Astrocyte (in vitro differentiated cells and primary cell): ENCODE data around the gene ZNF346. TPM values are rescaled to one million over a fixed set of nuclear protein-coding genes. Genes with fewer than 3 reads are reported as not detected.

Experiments
- DNase-seq: peaks from one replicate; pipeline ENCODE4 v3.0.0-alpha.2; 2010; ENCODE audit warnings: low read depth
- FAIRE-seq: peaks from 2 replicates; lab custom pipeline; 2011; peaks lifted over from hg19 to GRCh38; lab: Jason Lieb, UNC
- H2AFZ ChIP-seq: 2 replicates; pipeline ENCODE4 v1.6.0; 2012; ENCODE audit warnings: low read depth, low read length, inconsistent platforms
- H3K27ac ChIP-seq: 2 replicates; pipeline ENCODE4 v1.5.1; 2011; ENCODE audit warnings: low read depth, low read length, inconsistent platforms
- H3K27me3 ChIP-seq: 2 replicates; pipeline ENCODE4 v1.6.0; 2011; ENCODE audit warnings: low read length, inconsistent platforms; ENCODE audit not compliant: insufficient read depth
- H3K36me3 ChIP-seq: 2 replicates; pipeline ENCODE4 v1.5.1; 2011; ENCODE audit warnings: low read length, inconsistent platforms; ENCODE audit not compliant: insufficient read depth
- H3K4me1 ChIP-seq: 2 replicates; pipeline ENCODE4 v1.5.1; 2011; ENCODE audit warnings: low read length, inconsistent platforms; ENCODE audit not compliant: insufficient read depth
- H3K4me2 ChIP-seq: 2 replicates; pipeline ENCODE4 v1.6.0; 2012; ENCODE audit warnings: low read length, inconsistent platforms
- H3K4me3 ChIP-seq: 2 replicates; pipeline ENCODE4 v1.5.1; 2011; ENCODE audit warnings: low read depth, mild to moderate bottlenecking, low read length, inconsistent platforms; ENCODE audit not compliant: insufficient read depth
- H3K79me2 ChIP-seq: 2 replicates; pipeline ENCODE4 v1.6.0; 2012; ENCODE audit warnings: mild to moderate bottlenecking, low read length, inconsistent platforms; ENCODE audit not compliant: insufficient read depth
- H3K9ac ChIP-seq: 2 replicates; pipeline ENCODE4 v1.6.0; 2012; ENCODE audit warnings: mild to moderate bottlenecking, low read length, inconsistent platforms
- H3K9me3 ChIP-seq: 2 replicates; pipeline ENCODE4 v1.5.1; 2012; ENCODE audit warnings: low read depth, mild to moderate bottlenecking, low read length, inconsistent platforms; ENCODE audit not compliant: insufficient read depth
- H4K20me1 ChIP-seq: 2 replicates; pipeline ENCODE4 v1.6.0; 2012; ENCODE audit warnings: low read length, inconsistent platforms; ENCODE audit not compliant: insufficient read depth
- H3K27ac Mint-ChIP-seq: one replicate; pipeline ENCODE4 v1.8.0; 2021; ENCODE audit warnings: mild to moderate bottlenecking, mixed read lengths; ENCODE audit not compliant: unreplicated experiment
- H3K27me3 Mint-ChIP-seq: one replicate; pipeline ENCODE4 v1.8.0; 2021; ENCODE audit warnings: low read depth, mixed read lengths; ENCODE audit not compliant: unreplicated experiment
- H3K36me3 Mint-ChIP-seq: one replicate; pipeline ENCODE4 v1.8.0; 2021; ENCODE audit warnings: low read depth, mixed read lengths; ENCODE audit not compliant: unreplicated experiment
- H3K4me1 Mint-ChIP-seq: one replicate; pipeline ENCODE4 v1.8.0; 2021; ENCODE audit warnings: low read depth, mixed read lengths; ENCODE audit not compliant: unreplicated experiment
- H3K4me3 Mint-ChIP-seq: one replicate; pipeline ENCODE4 v1.8.0; 2021; ENCODE audit warnings: mild to moderate bottlenecking, moderate library complexity, mixed read lengths; ENCODE audit not compliant: unreplicated experiment
- H3K9me3 Mint-ChIP-seq: one replicate; pipeline ENCODE4 v1.8.0; 2021; ENCODE audit warnings: mild to moderate bottlenecking, mixed read lengths; ENCODE audit not compliant: unreplicated experiment
- EZH2 ChIP-seq: IDR thresholded peaks from 2 replicates; pipeline ENCODE4 v1.6.1; 2012; ENCODE audit warnings: mild to moderate bottlenecking, low read length, inconsistent platforms; ENCODE audit not compliant: insufficient read depth
- total RNA-seq: library from RNA; stranded (reverse); gene quantifications from 2 replicates; pipeline ENCODE4 v1.2.1, GENCODE V29; 2021
- TF ChIP-seq, protein P1 (sequence below): IDR thresholded peaks from 2 replicates; pipeline ENCODE4 v1.5.1; 2011; ENCODE audit warnings: low read depth, mild to moderate bottlenecking, inconsistent platforms, low read length, moderate library complexity; ENCODE audit not compliant: insufficient read depth

ZNF346 gene
- total RNA-seq, 1 donor from 2014 or later: 13.8 TPM

DNA sequence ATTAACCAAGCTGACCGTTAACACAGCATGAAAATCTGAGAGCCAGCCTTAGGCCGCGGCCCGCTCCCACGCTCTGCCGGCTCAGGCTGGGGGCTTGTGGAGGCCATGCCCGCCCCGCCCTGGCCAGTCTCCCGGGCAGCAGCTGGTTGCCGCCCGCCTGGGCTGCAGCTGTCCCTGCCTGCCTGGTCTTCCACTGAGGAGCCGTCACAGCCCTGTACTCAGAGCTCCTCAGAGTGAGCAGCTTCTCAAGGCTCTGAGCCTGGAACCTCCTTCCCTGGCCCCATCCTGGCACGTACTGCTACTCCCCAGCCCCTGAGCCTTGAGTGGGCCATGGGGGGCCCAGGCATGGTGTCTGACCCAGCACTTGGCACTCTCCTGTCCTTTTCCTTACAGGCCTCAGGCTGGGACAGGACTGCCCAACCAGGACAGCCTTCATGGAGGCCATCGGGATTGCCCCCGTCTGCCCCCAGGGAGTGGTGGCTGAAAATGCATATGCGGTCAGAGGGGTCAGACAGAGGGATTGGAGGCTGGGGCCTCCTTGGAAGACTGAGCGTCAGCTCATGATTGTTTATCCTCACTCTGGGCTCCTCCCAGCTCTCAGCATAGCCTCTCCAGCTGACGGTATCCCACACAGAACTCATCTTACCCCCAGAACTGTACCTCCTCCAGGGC lies 76.1 kb downstream of the ZNF346 start:
- H3K4me1 Mint-ChIP-seq: peaks cover 4% of the 10 kb centered on the region
- Histone ChIP-seq H3K9ac (no peak overlapping the region), H3K4me3 (no peak overlapping the region), H3K79me2 (no peaks in the 10 kb centered on the region), H4K20me1 (no peaks in the 10 kb centered on the region), H3K27me3 (no peaks in the 10 kb centered on the region), H3K4me2 (no peak overlapping the region), H3K4me1 (no peaks in the 10 kb centered on the region), H2AFZ (peak overlapping the region; percentile 41), H3K27ac (no peak overlapping the region), H3K36me3 (no peaks in the 10 kb centered on the region), H3K9me3 (no peaks in the 10 kb centered on the region)
- FAIRE-seq (no peak), DNase-seq (no peak)
- peaks cover 6% of the 10 kb centered on the region for H3K27me3 Mint-ChIP-seq
- H3K4me3 Mint-ChIP-seq: no peak overlapping the region
- no peak overlapping the region for H3K27ac Mint-ChIP-seq
- H3K36me3 Mint-ChIP-seq: no peaks in the 10 kb centered on the region
- no peaks in the 10 kb centered on the region for H3K9me3 Mint-ChIP-seq
- TF ChIP-seq EZH2: no peak
- TF ChIP-seq, protein P1, sequence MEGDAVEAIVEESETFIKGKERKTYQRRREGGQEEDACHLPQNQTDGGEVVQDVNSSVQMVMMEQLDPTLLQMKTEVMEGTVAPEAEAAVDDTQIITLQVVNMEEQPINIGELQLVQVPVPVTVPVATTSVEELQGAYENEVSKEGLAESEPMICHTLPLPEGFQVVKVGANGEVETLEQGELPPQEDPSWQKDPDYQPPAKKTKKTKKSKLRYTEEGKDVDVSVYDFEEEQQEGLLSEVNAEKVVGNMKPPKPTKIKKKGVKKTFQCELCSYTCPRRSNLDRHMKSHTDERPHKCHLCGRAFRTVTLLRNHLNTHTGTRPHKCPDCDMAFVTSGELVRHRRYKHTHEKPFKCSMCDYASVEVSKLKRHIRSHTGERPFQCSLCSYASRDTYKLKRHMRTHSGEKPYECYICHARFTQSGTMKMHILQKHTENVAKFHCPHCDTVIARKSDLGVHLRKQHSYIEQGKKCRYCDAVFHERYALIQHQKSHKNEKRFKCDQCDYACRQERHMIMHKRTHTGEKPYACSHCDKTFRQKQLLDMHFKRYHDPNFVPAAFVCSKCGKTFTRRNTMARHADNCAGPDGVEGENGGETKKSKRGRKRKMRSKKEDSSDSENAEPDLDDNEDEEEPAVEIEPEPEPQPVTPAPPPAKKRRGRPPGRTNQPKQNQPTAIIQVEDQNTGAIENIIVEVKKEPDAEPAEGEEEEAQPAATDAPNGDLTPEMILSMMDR: no peak

DNA sequence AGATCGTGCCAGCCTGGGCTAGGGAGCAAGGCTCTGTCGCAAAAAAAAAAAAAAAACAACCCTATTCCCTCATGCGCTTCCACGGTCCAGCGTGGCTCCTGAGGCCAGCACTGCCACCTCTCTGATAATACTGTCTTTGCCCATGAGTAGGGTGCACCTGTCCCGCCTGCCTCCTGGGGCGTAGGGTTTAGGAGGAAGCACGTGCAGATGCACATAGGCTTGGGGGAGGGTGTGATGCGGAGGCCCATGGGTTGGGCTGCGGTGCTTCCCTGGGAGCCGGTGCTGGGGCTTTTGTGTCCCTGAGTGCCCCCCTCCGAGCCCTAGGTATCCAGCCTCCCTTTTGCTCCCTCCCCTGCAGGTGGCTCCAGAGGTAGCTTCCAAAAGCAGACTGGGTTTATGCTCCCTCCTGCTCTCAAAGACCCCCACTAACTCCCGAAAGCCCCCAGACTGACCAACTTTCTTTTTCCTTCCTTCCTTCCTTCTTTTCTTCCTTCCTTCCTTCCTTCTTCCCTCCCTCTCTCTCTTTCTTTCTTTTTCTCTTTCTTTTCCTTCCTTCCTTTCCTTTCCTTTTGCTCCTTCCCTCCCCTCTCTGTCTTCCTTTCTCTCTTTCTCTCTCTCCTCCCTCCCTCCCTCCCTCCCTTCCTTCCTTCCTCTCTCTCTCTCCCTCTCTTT lies 77.1 kb downstream of the ZNF346 start:
- Histone ChIP-seq H3K9ac (no peak overlapping the region), H4K20me1 (no peaks in the 10 kb centered on the region), H2AFZ (no peak overlapping the region), H3K4me3 (no peak overlapping the region), H3K4me1 (no peaks in the 10 kb centered on the region), H3K9me3 (no peaks in the 10 kb centered on the region), H3K36me3 (no peaks in the 10 kb centered on the region), H3K27ac (no peak overlapping the region), H3K27me3 (no peaks in the 10 kb centered on the region), H3K79me2 (no peaks in the 10 kb centered on the region), H3K4me2 (no peak overlapping the region)
- Mint-ChIP-seq H3K9me3 (no peaks in the 10 kb centered on the region), H3K36me3 (no peaks in the 10 kb centered on the region), H3K4me1 (peaks cover under 1% of the 10 kb centered on the region), H3K27me3 (peaks cover 10% of the 10 kb centered on the region), H3K27ac (no peak overlapping the region), H3K4me3 (no peak overlapping the region)
- no peak for TF ChIP-seq EZH2
- TF ChIP-seq, protein P1: no peak
- no peak for DNase-seq
- no peak for FAIRE-seq

DNA sequence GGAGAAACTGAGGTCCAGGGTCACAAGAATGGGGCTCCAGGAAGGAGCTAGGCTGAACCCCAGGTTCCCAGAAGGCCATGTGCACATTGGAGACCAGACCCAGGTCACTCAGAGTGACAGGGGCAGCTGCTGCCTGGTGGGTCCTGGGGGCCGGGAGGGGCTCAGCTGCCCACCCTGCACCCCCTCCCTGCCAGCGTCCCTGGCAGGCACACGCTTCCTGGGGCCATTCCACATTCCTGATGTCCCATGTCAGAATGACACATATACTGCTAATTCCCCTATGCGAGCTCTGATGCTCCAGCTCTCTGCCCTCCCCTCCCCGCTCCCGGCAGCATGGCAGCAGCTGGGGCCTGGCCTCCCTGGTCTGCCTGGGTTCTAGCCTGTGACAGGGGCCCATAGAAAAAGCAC lies 78.2 kb downstream of the ZNF346 start:
- Histone ChIP-seq H4K20me1 (no peaks in the 10 kb centered on the region), H3K4me2 (no peak overlapping the region), H3K9ac (no peak overlapping the region), H3K4me1 (no peaks in the 10 kb centered on the region), H3K27ac (no peak overlapping the region), H3K9me3 (no peaks in the 10 kb centered on the region), H3K27me3 (no peaks in the 10 kb centered on the region), H2AFZ (no peak overlapping the region), H3K36me3 (no peaks in the 10 kb centered on the region), H3K79me2 (no peaks in the 10 kb centered on the region), H3K4me3 (no peak overlapping the region)
- Mint-ChIP-seq H3K36me3 (no peaks in the 10 kb centered on the region), H3K4me3 (no peak overlapping the region), H3K27ac (no peak overlapping the region), H3K27me3 (peaks cover 14% of the 10 kb centered on the region), H3K4me1 (no peaks in the 10 kb centered on the region), H3K9me3 (no peaks in the 10 kb centered on the region)
- TF ChIP-seq, protein P1: no peak
- TF ChIP-seq EZH2: no peak
- DNase-seq (no peak), FAIRE-seq (no peak)
